AG09319 (cell line): ENCODE results near the gene TTC28.
"Not testable (repeated sequence)": the region's sequence is repeated elsewhere in the genome, so short reads cannot be mapped to it uniquely, and the experiment has no call there.

Experiments used
- DNase-seq: peaks from one replicate; pipeline ENCODE4 v3.0.0-alpha.2; 2010; ENCODE audit warnings: low read depth; ENCODE audit errors: extremely low read depth
- TF ChIP-seq, protein P1 (sequence below): IDR thresholded peaks from 2 replicates; pipeline ENCODE4 v1.5.1; 2011; ENCODE audit warnings: low read depth, mild to moderate bottlenecking, inconsistent platforms, low read length, moderate library complexity

TTC28 gene

DNA sequence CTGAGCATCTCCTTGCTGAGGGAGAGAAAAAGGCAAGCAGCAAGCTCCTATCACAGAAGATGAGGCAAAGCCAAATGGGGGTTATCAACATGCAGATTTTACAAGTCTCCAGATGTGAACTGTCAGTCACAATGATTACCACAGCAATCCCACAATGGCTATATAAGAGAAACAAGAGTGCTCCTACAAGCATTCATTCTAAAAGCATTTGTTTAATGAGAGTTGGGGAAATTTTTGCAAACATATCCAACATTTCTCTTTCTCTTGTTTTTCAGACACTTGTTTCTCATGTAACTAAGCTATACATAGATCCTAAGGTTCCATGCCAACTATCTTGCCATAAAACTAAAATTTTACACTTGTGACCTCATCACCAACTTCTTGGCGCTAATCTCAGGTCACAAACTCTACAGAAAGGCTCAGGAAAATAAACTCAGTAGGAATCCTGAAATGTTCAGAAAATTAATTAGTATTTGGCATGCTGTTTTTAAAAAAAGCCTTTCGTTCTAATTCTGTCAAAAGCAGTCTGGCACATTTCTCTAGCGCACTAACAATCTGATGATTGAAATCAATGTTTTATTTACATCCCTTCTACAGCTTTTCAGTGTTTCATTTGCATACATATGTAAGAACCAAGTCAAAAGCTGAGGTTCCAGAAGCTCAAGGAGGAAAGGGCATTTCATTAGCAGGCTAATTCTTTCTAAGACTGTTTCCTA is 199.5 kb downstream of the TTC28 start:
- DNase-seq, result no peak
- TF ChIP-seq, protein P1, sequence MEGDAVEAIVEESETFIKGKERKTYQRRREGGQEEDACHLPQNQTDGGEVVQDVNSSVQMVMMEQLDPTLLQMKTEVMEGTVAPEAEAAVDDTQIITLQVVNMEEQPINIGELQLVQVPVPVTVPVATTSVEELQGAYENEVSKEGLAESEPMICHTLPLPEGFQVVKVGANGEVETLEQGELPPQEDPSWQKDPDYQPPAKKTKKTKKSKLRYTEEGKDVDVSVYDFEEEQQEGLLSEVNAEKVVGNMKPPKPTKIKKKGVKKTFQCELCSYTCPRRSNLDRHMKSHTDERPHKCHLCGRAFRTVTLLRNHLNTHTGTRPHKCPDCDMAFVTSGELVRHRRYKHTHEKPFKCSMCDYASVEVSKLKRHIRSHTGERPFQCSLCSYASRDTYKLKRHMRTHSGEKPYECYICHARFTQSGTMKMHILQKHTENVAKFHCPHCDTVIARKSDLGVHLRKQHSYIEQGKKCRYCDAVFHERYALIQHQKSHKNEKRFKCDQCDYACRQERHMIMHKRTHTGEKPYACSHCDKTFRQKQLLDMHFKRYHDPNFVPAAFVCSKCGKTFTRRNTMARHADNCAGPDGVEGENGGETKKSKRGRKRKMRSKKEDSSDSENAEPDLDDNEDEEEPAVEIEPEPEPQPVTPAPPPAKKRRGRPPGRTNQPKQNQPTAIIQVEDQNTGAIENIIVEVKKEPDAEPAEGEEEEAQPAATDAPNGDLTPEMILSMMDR, result no peak

DNA sequence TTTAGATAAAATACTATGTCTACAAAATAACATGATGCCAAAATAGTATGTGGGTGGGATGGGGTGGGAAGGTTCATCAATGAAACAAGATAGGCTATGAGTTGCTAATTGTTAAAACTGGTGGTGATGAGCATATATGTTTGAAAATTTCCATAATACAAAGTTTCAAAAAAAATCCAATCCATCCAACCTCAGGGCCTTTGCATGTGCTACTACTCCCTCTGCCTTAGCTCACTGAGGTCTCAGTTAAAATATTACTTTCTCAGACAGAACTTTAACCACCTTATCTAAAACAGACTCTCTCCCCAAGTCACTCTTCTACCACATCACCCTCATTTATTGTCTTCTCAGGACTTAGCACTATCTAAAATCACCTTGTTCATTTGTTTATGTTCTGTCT is 201.1 kb downstream of the TTC28 start:
- DNase-seq, result no peak

DNA sequence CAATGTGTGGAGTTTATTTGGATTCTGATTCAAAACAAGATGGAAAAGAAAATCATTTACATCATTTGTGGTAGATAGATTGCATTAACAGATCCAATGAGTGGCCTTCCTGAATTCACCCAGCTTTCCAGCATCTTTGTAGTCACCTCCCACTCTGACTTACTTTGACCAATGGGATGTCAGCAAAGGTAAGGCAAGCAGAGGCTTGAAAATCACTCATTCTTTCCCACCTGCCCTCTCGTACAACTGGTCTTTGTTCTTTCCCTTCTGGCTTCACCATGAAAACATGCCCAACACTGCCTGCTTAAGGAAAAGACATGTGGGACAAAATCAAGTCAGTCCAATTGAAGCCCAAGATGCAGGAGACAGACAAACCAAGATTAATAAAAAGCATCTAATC is 202.1 kb downstream of the TTC28 start:
- no peak for DNase-seq
- TF ChIP-seq, protein P1, result no peak

More for the DNA sequence above, 201.1 kb downstream of the TTC28 start:
- TF ChIP-seq, protein P1, result no peak

DNA sequence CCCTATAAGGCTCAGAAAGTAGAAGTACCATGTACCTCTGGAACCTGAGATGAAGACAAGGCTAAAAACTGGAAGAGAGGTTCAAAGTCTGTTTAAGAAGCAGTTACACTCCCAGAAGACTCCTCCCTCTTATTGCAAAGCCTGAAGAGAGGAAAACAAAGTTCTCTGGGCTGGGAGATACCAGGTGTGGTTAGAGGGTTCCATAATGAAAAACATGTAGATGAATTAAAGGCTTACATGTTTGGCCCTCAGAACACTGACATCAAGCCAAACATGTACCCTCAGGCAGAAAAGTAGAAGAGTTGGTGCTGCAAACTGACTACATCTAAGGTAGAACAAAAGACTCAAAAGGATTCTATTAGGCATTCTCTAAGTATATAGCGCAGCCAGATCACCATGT is 205.3 kb downstream of the TTC28 start:
- TF ChIP-seq, protein P1, result no peak
- DNase-seq, result no peak

GRCh38 chr22:28473258-28473657 is 206.4 kb downstream of the TTC28 start:
- TF ChIP-seq, protein P1, result no peak
- no peak for DNase-seq

- not testable (repeated sequence) for DNase-seq
Measured at GRCh38 chr22:28467055-28467454, 212.6 kb downstream of the TTC28 start.

- DNase-seq, result no peak
- TF ChIP-seq, protein P1, result no peak
Measured at GRCh38 chr22:28466399-28466798, 213.2 kb downstream of the TTC28 start.

GRCh38 chr22:28465841-28466240 is 213.8 kb downstream of the TTC28 start:
- TF ChIP-seq, protein P1, result no peak

More at GRCh38 chr22:28465841-28466240, 213.8 kb downstream of the TTC28 start:
- DNase-seq, result no peak
